Measurements from ENCODE around the gene BBS1.
A peak's percentile ranks its signal among the peaks of the same experiment; 100 is the strongest.
"Not testable (repeated sequence)": the region's sequence is repeated elsewhere in the genome, so short reads cannot be mapped to it uniquely, and the experiment has no call there.

BBS1 gene

DNA sequence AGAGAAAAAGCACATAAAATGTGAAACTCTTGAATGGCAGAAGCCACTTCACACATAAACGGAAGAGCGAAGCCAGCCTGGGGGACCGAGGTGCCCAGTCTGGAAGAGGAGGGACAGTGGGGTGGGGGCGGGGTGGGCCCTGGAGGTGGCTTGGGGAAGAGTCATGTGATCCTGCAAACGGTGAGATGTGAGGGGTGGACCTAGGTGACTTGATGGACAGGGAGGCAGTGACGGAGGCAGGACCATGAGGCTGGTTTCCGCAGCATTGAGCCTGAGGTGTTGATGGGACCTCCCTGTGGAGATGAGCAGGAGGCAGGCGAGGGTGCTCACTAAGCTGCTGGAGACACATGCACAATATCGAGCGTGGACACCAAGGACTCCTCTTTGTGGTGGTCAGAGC is 18.6 kb downstream of the BBS1 start:
- DNase-seq = no peak

GRCh38 chr11:66529655-66530054 is 19.2 kb downstream of the BBS1 start:
- no peak for DNase-seq

- DNase-seq = no peak
Measured at GRCh38 chr11:66530927-66531709, 20.7 kb downstream of the BBS1 start.

GRCh38 chr11:66531841-66532240 is 21.4 kb downstream of the BBS1 start:
- DNase-seq = no peak

DNA sequence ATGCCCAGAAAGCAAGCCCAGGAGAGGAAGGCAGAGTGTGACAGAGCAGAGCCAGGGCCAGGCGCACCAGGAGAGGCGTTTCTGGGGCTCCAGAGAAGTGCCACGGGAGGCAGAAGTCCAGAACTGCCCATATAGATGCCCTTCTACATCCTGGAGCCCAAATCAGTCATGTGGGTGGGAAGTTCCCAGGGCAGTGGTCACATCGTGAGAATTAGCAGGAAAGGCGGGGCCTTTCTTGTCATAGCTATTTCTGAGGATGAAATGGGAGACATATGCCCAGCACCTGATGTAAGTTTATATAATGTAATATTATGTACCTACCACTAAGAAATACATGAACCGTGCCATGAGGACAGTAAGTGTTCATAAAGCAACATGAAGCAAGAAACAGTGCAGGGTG is 22.3 kb downstream of the BBS1 start:
- no peak for DNase-seq

- DNase-seq = no peak
Measured at GRCh38 chr11:66539170-66539869, 28.9 kb downstream of the BBS1 start.

- no peak for DNase-seq
Measured at GRCh38 chr11:66539870-66540213, 29.4 kb downstream of the BBS1 start.

DNA sequence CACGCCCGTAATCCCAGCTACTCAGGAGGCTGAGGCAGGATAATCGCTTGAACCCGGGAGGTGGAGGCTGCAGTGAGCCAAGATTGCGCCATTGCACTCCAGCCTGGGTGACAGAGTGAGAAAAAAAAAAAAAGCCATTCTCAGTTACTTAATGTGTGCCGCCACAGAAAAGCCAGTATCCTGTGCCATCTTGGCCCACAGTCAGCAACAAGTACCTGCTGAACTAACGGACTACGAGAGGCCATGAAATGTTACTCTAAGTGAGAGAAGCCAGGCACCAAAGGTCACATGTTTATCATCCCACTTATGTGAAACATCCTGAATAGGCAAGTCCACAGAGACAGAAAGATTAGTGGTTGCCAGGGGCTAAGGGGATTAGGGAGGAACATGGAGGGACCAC is 30.2 kb downstream of the BBS1 start:
- not testable (repeated sequence) for DNase-seq

DNA sequence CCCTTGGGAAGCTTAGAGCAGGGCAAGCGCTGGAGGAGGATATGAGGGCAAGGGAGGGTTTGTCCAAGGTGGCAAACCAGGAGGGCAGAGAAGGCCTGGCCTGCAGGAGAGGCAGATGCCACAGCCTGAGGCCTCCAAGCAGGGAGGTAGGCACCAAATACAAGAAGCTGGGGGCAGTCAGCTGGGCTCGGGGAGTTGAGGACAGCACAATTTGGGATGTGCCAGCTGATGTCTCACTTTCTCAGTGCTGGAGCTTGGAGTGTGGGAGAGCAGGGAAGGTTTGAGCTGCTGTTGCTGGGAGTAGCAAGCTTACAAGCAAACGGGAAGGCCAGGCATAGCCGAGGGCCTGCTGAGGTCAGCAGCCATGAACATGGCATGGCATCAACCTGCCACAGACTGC is 31.5 kb downstream of the BBS1 start:
- DNase-seq = no peak

- DNase-seq = no peak
Measured at GRCh38 chr11:66542362-66542761, 31.9 kb downstream of the BBS1 start.

- DNase-seq = no peak
Measured at GRCh38 chr11:66543263-66544107, 33.0 kb downstream of the BBS1 start.

DNA sequence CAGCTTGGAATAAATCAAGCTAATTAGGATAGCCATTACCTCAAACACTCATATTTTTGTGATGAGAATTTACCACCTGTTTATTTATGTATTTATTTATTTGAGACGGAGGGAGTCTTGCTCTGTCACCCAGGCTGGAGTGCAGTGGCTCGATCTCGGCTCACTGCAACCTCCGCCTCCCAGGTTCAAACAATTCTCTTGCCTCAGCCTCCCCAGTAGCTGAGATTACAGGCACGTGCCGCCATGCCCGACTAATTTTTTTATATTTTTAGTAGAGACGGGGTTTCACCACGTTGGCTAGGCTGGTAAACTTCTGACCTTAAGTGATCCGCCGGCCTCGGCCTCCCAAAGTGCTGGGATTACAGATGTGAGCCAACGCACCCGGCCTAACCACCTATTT is 34.5 kb downstream of the BBS1 start:
- DNase-seq = not testable (repeated sequence)

DNA sequence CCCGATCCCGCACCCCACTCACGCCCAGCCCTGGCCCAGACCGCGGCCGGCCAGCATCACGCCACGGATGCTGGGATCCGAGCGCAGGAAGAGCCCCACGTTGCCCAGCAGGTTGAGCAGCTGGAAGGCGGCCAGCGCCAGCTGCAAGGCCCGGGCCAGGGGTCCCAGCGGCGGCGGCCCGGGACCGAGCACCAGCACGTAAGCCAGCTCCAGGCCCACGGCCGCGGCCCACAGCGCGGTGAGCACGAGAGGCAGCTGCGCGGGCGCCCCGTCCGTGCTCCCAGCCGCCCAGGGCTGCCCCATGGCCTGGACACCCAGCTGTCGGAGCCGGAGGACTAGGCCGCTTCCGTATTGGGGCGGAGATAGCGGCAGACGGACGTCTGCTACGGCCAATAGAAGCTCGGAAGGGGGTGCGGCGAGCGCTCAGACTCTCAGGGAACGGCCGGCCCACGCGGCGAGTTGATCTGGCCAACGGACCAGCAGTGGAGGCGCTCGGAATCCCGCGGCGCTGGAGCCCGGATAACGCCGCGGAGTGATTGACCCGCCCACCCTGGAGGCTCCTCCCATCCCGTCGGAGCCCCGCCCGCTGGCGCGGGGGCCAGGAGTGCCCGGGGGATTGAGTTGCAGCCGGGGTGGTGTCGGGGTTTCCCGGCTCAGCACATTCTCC is 35.4 kb downstream of the BBS1 start, which contains the start of gene ZDHHC24:
Gene ZDHHC24 (minus strand): TSS at position 348 of the 667 bp plus-strand sequence. CDS start 45 bp downstream, at position 303.
- peak; percentile 93 for DNase-seq

DNA sequence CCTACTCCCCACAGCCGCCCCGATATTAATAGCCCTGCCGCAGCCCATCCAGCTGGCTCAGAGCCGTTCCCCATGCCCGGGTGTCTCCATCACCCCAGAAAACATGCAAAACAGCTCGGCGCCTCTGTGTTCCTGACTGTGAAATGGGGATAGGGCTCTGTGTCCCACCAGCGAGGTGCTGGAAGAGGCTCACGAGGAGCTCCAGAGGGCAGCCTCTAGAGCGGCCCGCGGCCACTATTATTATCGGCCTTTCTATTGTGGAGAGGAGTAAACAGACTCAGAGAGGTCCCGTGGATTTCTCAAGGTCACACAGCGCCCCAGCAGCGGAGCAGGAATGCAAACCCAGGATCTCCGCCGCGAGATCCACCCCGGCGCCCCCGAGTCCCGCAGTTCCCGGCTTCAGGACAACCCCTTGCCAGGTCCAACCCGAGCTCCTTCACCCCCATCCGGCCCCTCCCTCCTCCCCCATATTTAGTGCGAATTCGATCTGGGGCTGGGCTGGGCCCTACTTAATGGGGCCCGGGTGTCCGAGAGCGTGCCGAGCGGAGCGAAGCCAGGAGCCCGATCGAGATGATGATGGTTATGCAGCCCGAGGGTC is 36.0 kb downstream of the BBS1 start, which contains the start of gene ACTN3:
Gene ACTN3 (plus strand): TSS at position 536 of the 598 bp plus-strand sequence. CDS start 35 bp downstream, at position 571.
- no peak for DNase-seq

DNA sequence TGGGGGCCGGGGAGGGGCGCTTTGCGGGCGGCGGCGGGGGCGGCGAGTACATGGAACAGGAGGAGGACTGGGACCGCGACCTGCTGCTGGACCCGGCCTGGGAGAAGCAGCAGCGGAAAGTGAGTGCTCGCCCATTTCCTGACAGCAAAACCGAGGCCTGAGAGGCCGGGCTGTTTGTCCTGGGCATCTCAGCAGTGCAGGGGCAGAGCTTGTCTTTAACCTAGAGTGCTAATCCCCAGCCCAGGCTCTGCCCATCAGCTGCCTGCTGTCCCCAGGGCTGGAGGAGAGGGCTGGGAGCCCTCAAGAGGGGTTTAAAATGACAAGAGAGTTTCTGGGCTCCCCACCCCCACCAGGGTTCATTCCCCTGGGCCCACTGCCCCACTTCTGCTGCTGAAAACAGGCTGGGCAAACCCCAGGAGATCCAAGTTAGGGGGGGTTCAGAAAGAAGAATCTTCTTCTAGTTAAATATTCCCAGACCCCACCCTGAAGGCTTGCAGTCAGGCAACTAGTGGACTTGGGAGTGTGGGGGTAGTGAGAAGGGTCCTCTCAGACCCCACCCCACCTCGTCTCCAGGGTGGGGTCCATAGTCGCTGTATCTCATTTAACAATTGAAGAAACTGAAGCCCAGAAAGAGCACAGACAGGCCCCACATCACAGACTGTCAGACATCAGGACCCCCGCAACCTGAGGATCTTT is 36.7 kb downstream of the BBS1 start:
- DNase-seq = no peak

DNA sequence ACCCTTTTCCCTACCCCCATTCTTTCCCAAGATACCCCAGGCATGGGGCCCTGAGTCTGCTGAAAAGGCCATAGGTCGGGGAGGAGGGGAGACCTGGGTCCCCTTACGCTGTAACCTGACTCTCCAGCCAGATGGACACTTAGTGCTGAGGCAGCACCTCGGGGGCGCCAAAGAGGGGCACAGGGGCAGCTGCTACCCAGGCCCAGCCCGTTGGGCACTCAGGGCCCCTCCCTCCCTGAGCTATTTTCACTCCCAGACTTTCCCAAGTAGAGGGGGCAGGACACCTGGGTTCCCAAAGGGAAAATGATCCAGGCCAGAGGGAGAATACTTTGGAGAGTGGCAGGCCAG is 37.2 kb downstream of the BBS1 start:
- no peak for DNase-seq

DNA sequence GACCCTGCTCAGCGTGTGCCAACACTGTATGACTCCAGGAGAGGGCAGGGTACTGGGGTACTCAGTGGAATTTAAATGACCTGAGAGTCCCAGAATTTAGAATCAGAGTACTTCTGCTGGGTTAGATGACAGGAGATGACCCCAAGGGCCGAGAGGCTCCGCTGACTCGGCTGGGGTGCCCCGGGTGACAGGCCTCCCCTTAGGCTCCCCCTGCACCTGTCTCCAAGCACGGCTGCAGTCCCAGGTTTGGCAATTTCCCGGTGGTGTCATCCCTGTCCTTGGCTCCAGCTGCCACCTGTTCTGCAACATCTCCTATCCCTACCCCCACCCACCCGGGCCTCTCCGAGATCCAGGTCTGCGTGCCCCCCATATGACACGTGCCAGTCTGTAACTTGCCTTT is 37.6 kb downstream of the BBS1 start:
- DNase-seq = no peak

GRCh38 chr11:66548774-66549630 is 38.6 kb downstream of the BBS1 start:
- DNase-seq = no peak

DNA sequence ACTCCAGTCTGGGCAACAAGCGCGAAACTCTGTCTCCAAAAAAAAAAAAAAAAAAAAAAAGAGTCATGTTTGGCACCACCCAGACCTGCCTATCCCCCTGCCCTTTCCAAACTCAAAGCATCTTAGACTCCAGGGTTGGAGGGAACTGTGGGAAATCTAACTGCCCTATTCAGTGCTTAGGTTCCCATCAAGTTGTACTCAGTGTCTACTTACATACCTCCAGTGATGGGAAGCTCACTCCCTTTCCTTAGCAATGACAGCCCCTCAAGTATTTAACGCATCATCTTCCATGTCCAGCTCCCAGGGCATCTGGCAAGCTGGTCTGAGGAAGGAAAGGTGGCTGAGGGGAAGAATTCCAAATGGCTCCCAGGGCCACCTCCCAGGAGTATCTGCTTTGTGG is 39.3 kb downstream of the BBS1 start:
- DNase-seq = no peak

DNA sequence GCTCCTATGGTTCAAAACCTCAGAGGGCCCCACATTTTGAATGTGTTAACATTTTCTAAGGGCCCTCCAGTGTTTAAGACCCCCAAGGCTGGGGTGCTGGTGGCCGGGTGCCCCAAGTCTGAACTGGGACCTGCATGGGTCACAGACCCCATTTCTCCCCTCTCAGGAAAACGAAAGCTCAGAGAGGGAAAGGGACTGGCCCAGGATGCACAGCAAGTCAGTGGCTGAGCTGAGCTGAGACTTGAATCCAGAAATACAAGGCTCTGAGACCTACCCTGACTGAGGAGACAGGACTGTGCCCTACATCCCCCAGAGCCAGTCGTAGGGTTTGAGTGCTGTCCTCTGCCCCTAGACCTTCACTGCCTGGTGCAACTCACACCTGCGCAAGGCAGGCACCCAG is 40.5 kb downstream of the BBS1 start:
- DNase-seq = no peak

DNA sequence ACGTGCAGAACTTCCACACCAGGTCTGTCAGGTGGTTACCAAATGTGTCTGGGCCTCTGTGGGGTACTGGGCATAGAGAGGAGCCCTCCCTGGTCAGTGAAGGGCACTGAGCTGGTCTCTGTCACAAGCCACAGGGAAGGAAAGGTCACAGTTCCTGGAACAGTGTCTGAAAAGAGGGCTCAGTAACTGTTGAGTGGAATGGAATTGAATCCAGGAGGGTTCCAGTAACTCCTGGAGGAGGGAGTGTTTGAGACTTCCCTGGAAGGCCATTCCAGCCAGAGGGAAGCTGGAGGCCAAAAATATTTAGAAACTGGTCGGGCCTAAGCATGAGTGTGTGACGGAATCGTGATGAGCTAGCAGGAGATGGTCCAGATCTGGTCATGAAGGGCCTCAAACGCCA is 44.2 kb downstream of the BBS1 start:
- DNase-seq = no peak

Data from NCI-H1092 (cell line).